GM11168 (cell line): Measurements from ENCODE around the gene TANGO2.

Experiments
- in situ Hi-C: fragments of 300-500 bp; cut with MboI; formaldehyde crosslinking; loops from one replicate; pipeline ENCODE4 v1.12.0; 2022; ENCODE audit warnings: low sequenced_read_pairs; ENCODE audit not compliant: unreplicated experiment

Gene TANGO2

DNA sequence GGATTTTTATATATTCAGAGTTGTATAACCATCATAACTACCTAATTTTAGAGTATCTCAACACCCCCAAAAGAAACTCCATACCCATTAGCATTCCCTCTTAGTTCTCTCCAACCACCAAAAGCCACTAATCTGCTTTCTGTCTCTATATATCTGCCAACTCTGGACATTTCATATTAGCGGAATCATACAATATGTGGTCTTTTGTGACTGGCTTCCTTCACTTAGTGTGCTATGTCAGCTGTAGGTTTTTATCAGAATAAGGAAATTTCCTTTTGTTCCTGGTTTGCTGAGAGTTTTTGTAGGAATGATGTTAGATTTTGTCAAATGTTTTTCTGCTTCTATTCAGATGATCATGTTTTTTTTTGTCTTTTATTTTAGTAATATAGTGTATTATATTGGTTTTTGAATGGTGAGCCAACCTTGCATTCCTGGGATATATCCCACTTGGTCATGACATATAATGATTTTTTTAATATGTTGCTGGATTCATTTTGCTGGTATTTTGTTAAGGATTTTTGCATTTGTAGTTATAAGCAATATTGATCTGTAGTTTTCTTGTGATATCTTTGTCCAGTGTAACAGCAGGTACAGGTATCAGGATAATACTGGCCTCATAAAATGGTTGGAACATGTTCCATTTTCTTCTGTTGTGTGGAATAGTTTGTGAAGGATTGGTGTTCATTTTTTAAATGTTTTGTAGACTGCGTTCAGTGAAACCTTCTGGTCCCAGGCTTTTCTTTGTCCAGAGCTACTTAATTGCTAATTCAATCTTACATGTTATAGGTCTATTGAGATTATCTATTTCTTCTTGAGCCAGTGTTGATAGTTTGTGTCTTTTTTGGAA lies 75.9 kb downstream of the TANGO2 start:
- in situ Hi-C loops: no loop called here

DNA sequence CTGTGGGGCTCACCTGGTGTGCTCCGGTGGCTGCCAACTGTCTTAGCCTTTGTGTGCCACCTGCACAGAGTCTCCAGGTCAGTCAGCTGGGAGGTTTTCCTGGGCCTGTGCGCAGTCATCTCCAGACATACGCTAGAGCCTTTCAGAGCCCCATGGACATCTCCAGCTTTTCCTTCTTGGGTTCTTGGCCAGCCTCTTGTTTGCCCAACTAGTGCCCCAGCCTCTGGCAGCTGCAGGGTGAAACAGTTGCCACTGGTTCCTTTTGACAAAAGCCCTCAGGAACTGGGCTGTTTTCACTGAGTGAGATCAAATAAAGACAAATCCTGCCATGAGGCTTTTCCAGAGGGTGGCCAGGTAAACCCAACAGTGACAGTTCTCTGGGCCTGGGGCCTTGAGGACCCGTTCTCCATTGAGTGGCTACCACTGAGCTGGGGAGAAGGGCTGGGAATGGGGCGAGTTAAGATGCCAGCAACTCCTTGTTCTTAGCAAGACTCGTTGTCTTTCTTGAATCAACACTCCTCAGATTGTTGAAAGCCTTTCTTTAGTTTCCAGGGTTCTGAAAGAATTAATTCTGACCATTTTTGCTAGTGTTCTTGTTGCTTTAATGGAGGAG lies 78.3 kb downstream of the TANGO2 start:
- in situ Hi-C loops: no loop called here

DNA sequence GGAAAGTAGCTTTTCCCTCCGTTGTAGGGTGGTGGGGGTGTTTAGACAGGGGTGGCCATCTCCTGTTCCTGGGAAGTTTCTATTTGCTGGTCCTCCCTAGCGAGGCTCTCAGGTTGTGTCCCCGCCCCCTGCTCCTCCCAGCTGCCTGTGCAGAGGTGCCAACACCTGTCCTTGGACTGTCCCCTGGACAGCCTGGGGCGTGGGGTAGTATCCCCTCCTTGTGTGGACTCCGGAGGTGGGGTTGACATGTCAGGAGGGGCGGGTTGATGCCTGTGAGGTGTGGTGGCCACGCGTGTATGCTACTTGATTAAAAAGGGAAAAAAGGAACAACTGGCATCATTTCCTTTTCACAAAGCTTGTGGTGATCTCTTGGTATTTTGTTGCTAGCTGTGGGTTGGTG lies 80.7 kb downstream of the TANGO2 start:
- in situ Hi-C loops: no loop called here

DNA sequence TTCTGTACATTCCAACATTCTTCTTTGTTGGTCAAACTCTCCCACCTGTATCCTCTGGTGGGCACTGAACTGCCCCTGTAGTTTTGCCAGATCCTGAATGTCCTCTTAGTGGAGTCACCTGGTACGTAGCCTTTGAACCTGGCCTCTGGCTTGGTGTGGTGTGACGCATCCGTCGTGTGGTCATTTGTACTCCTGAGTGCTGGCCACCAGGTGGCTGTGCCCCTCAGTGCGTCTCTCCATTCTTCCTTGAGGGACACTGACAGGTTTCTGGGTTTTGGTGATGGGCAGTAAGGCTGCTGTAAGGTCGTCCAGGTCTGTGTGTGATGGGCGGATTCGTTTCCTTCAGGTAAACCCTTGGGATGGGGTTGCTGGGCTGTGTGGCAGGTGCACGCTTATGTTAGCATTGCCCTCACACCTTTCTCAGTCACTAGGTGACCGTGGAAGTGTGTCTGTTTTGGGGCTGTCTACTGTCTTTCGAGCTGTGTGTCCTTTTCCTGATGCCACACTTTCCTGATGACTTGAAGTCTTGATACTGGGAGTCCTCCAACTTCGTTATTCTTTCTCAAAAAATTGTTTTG lies 81.4 kb downstream of the TANGO2 start:
- in situ Hi-C loops: no loop called here

DNA sequence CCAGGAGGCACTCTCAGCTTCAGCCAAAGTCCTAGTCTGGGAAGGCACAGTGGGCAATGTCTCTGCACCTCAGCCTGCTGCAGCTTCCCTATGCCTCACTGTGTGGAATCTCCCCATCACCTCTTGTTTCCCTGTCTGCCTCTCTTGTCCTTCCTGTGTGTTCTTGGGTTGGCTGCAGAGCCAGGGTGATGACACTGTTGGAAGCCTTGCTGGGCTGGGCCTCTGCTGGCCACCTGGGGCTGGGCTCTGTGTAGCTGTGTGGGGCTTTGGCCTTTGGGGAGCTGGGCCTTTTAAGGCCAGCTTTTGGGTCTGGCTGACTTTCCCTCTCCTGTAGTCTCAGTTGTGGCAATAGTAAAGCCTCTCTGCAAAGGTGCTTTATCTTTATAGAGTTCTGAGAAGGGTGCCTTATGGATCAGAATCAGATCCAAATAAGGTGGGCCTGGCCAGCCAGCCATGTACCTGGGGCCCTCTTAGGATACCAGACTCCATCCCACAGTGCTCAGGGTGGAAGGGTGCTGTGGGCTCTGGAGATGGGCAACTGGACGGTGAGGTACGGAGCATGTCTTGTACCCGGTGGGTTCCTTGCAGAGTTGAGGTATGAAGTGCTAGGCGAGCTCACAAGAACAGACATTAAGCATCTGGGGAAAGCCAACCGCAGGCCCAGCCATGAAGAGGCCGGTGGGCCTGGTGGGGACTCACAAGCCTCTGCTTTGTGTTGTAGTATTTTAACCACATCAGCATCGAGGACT lies 84.7 kb downstream of the TANGO2 start:
- in situ Hi-C loops: no loop called here

DNA sequence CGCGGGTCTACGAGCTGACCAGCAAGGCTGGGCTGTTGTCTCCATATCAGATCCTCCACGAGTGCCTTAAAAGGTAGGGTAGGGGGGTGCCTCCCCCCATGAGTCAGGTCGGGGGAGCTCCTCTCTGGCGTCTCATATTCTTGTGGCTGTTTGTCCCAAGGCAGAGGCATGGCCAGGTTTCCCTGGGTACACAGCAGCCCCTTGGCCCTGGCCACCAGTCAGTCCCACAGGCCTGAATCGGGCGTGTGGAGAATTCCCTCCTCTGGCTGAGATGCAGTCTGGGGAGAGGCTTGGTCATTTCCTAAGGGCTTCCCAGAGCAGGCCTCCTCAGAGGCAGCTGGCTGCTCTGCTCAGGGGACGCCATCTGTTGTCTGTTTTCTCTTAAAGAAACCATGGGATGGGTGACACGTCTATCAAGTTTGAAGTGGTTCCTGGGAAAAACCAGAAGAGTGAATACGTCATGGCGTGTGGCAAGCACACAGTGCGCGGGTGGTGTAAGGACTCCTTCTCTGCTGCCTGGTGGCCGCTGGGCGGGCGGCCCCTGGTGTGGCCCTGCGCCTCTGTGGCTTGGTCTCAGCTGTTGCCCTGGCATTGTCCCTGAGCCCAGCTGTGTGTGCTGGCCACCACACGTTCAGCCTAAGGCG lies 85.4 kb downstream of the TANGO2 start:
- in situ Hi-C loops: no loop called here

DNA sequence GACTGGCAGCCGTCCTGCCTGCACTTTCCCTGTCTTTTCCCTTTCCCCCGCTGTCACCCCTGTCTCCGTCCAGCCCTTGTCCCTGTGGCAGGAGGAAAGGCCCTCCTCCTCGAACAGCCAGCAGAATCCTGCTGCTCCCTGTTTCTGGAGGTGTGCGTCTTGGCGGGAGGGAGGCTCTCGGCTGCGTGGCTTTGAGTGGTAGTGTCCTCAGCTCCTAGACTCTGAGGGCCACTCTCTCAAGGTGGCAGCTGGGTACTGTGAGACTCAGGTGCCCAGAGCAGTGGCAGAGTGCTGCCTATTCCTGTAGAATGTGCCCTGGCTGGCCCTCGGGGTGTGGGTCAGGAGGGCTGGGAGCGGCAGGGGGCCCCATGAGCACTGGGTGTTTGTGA lies 85.9 kb downstream of the TANGO2 start:
- in situ Hi-C loops: no loop called here

DNA sequence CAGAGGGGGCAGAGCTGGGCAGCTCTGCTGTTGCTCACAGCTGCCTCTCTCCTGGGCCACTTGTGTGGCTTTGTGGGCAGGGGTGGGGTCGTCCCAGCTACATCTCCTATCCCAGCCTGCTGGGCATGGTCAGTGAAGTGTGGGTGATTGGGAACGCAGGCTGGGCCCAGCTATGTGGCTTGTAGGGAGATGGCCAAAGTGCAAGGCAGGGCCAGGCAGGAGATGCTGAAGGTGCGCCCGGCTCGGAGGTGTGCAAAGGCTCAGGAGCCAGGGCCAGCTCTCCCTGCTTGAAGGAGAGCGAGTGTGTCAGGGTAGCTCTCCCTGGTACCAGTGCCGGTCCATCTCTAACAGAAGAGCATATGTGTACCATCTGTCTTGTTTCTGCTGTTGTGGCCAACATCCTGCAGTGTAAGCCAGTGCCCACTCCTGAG lies 86.6 kb downstream of the TANGO2 start:
- in situ Hi-C loops: no loop called here

DNA sequence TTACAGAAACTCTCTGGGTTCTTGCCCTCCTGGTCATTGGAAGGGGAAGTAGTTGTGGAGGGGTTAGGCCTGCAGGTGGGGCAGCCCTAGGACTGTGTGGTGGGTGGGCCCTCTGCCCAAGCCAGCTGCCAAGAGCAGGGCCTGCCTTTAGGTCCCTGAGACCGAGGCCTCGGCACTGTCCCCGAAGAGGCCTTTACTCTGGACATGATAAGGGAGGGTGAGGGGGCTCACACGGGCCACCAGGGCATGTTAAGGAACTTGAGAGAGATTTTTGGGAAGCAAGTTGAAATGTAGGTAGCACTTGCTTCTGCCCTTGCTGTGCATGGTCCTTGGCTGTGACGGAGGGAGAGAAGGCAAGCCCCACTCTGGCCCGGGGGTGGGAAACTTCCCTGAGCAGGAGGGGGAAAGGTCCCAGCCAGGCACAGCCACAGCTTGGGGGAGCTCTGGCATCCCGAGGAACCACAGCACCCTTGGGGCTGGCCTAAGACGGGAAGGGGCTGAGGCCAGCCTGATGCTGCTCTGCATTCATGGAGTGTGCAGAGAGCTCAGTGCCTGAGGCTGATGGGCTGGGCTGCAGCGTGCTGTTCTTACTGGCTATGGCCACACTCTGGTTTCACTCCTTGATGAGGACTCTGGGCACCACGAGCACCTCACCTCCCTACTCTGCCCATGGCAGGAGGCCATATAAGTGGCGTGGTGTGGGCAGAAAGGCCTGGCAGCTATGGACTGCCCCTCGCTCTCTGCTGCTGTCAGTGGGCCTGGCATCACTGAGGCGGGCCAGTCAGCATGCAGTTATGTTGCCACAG lies 87.2 kb downstream of the TANGO2 start:
- in situ Hi-C loops: no loop called here

DNA sequence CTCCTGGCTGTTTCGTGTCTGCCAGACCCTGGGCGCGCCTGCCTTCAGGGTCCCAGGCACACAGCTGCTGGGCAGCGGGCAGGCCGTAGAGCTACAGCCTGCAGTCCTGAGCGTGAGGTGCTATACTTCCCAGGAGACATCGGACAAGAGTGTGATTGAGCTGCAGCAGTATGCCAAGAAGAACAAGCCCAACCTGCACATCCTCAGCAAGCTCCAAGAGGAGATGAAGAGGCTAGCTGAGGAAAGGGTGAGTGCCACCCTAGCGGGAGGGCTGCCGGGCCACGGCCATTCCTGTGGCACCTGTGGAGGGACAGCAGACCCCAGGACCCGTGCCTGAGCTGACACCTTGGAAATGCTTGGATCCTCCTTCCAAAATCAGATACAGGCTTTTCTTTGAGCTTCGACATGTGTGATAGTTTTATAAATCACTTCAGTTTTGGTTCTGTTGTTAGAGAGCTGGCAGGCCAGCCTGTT lies 87.9 kb downstream of the TANGO2 start:
- in situ Hi-C loops: no loop called here

DNA sequence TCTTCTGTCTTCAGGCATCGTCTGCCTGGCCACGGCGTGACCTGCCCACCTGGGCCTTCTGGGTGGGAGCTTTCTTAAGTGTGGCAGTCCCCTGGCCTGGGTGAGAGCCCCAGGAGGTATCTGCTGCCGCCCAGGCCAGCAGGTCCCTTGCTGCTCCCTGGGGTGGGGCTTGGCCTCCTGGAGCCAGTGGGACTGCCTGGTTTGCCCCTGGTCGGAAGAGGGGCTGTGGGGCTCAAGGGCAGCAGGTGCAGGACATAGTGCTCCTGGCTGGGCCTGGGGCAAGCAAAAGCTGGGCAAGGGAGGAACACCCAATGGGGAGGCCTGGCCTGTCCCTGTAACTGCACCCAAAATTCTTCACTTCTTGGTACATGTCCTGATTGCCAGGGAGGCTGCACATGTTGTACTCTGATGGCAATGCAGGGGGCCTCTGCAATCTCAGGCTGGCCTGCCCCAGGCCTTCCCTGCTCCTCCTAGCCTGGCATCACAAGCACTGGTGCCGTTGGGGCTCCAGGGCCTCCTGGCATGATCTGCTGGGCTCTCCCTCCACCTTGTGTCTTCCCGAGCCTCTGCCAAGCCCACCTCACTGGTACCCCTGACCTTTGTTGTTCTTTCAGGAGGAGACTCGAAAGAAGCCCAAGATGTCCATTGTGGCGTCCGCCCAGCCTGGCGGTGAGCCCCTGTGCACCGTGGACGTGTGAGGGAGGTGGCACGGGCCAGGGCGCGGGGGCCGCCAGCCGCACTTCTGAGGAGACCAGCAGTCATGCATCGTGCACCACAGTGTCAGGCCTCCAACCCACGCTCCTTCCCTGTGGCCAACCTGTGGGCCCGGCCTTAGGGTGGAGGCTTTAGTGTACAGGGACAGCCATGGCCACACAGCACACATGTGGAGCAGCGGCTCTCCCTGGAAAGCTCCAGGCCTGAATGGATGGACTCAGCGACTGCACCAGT lies 88.8 kb downstream of the TANGO2 start:
- in situ Hi-C loops: no loop called here

DNA sequence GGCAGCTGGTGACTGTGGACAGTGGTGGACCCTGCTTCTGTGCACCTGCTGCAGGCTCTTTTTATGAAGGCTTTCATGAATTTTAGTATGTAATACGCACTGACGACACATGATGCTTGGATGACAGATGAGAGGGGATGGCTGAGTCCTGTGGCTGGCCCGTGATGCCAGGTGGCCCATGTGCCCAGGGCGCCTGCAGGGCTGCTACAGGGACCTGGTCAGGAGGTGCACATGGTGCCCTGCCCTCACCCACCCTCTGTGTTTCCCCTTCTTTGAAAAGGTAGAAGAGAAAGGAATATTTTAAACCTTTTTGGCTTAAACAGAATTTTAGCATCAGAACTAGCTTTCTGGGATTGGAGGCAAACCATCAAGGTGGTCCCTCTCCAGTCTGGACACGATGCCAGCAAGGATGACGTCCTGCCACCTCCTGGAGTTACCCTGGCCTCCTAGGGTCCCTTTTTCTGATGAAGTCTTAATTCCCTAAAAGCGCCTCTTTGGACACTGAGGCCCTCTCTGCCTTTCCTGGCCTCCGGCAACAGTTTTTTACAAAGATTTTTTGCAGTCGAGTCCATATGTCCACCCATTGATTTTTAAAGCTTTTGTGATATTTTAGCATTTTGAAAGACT lies 89.6 kb downstream of the TANGO2 start:
- in situ Hi-C loops: no loop called here

DNA sequence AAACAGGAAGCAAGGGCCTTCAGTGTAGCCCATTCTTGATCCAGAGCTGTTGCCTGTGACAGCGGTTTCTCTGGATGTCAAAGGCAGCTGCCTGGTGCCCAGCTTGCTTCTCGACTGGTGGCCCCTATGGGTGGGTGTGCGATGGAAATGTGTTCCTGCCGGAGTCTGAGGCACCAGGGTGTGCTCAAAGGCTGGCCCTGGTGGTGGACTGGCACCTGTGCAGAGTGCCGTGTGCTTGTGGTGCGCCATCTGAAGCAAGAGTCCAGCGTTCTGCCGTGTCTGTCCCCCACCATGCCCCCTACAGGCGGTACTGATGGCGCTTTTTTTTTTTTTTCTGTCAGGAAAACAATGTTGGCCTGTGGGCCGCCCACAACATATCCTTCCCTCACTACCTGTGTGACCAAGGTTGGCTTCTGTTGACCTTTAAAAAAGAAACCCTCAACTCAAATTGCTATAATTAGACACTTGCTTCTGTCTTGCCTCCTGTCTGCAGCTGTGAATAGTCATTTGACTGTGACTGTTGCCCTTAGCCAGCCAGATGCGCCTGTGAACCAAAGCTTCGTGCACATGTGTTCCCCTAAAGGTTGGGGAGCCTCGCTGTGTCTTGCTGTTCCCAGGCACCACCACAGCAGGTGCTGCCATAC lies 90.3 kb downstream of the TANGO2 start:
- in situ Hi-C loops: no loop called here

DNA sequence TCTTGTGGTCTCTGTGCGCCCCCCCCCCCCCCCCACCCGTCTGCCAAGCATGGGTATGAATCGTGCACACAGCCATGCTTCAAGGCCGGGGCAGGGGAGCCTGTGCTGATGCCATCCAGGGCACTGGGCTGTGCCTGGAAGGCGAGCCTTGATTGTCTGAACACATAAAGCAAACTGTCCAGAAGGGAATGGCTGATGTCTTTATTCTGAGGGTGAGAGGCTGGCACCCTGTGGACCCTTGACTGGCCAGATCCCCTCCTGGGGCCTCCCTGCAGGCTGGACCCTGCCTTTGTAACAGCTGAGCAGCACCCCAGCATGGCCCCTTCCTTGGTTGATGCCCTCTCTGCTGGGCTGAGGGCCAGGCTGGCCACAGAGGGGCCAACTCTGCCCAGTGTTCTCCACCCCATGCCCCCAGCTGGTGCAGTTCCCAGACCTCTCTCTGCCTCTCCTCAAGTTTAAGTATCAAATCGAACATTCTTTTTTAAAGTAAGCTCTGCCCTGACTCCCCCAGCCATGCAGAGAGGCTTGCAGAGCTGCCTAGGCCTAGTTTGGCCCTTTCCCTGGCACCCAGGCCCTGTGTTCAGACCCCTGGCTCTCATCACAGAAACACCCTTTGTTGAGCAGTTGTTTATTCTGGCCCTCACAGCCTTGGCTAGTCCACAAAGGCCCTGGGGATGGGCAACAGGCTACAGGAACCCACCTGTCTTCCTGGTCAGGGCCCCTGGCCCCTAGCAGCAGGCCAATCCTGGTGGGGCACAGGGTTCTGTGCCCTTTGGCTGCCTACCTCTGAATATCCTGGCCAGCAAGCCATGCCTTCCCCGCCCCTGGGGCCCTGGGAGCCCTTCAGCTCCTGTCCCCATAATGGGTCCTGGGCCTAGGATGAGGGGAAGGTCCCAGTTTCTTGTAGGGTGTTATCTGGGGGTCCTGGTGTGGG lies 91.0 kb downstream of the TANGO2 start:
- in situ Hi-C loops: no loop called here

DNA sequence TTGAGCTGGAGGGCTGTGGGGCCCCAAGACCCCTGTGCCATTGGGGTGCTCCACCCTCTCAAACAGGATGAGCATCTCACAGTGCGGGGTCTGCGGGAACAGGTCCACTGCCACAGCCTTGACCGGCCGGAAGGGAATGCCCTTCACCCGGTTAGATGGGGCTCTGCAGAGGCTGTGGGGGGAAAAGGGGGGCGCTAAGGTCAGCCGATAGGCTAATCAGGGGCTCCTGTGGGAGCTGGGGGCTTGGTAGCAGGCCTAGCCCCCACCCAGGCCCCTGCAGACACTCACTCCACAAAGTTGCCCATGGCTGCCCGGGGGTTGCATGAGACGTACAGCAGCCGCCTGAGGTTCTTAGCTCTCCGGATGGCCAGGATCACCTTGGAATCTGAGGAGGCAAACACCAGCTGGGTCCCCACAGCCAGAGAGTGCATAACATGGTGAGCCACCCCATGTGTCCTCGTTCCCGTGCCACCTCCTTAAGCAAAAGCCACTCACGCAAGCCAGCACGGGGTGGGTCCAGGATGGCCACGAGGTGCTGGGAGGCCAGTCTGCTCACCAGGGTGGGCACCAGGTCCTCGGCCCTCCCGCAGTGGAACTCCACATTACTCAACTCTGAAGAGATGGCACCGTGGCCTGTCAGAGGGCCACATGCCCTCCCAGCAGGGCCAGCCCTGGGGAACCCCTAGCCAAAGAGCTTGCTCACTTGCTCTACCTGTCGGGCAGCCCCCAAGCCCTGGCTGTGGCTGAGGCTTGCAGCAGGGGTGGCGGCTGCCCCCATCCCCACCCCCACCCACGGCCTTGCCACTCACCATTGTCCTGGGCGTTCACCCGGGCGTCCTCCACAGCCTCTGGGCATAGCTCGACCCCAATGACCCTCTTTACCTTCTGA lies 92.0 kb downstream of the TANGO2 start:
- in situ Hi-C loops: no loop called here
